HG03108 (cell line): ENCODE data around the gene MPL.

Experiments
- ATAC-seq: cut with Tn5 transposase; IDR thresholded peaks from one replicate; pipeline ENCODE4 v1.9.1; 2021; ENCODE audit warnings: moderate library complexity; ENCODE audit not compliant: unreplicated experiment

MPL gene

DNA sequence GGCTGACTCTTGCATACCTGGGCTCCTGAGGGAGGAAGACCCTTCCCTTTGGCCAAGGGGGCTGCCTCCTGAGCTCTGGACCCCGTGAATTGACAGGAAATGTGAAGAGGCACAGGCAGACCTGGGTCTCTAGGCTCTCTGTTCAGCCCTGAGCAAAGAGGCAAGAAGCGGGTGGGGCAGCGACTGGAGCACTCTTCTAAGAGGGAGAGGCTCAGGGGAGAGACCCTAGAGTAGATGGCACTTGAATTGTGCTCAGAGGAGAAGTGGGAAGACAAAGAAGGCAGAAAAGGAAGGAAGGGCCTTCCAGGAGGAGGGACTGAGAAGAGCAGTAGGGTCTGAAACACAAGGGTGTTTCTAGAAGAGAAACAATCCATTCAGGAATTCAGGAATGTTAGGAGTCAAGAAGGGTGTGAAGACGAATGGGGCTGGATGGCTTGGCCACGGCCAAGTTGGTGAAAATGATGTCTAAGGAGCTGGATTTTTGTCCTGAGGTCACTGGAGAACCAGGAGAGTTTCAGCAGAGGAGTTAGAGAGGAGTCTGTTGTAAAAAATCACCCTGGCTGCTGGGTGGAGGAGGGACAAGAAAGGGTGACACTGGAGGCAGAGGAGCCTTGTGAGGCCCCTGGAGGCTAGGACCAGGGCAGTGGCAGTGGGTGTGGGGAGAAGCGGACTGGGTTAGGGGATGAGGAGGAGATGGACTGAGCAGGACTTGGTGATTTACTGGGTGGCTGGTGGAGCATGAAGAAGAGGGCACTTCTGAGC is 31.5 kb upstream of the MPL start:
- no peak for ATAC-seq

GRCh38 chr1:43306688-43307457 is 30.7 kb upstream of the MPL start:
- ATAC-seq: no peak

DNA sequence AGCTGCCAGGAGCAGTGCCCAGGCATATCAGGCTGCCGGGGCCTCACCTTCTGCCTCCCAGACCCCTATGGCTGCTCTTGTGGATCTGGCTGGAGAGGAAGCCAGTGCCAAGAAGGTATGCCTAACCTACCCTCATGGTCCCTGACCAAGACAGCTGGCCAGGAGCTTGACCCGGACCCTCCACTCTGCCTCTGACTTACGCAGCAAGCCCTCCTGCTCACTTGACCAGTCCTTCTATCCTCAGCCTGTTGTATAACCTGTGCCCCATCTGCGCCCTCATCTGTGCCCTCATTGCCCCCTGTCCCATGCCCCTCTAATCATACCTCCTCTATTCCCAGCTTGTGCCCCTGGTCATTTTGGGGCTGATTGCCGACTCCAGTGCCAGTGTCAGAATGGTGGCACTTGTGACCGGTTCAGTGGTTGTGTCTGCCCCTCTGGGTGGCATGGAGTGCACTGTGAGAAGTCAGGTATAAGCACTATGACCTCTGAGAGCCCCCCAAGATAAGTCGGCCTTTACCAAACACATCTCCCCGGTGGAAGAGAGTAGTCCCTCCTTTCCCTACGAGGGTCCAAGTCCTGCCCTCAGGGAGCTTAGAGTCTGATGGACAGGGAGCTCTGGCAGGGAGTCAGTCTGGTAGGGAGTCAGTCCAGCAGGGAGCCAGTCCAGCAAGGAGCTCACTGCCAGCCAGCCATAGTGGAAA is 30.0 kb upstream of the MPL start:
- no peak for ATAC-seq

DNA sequence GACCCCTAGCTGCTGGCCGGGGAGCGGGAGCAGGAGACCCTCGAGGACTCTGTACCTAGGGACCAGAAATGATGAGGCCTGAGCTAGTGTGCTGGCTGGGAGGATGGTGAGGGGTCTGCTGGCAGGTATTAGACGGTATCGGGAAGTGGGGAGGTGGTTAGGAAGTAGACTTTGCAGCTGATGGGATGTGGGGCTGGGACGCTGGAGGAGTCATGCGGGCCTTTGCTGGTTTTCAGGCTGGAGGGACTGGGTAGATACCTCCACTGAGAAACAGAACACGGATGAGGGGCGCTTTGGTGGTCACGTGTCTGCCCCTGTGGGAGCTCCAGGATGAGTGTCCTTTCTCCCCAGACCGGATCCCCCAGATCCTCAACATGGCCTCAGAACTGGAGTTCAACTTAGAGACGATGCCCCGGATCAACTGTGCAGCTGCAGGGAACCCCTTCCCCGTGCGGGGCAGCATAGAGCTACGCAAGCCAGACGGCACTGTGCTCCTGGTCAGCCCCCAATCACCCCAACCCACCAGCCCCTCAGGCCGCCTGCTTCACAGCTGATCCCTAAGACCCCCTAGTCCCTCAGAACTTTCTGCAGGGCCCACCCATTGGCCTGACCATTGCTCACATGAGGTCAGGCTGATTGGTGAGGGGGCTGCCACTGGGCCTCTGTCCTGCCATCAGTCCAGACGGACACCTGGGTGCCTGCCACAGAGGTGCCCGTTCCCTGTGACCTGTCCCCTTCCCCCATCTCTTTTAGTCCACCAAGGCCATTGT is 28.8 kb upstream of the MPL start:
- ATAC-seq: no peak

GRCh38 chr1:43309405-43310025 is 28.1 kb upstream of the MPL start:
- ATAC-seq: no peak

DNA sequence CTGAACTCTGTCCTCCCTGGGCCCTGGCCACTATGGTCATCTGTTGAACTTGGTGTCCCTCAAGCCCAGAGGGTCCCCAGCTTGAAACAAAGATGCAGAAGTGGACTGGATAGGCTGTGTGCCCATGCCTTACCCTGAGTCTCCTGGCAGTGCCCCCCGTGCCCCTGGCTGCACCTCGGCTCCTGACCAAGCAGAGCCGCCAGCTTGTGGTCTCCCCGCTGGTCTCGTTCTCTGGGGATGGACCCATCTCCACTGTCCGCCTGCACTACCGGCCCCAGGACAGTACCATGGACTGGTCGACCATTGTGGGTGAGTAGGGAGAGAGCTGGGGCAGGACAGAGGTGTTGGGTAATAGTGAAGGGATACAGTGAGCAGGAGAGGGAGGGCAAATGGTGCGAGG is 26.1 kb upstream of the MPL start:
- no peak for ATAC-seq

DNA sequence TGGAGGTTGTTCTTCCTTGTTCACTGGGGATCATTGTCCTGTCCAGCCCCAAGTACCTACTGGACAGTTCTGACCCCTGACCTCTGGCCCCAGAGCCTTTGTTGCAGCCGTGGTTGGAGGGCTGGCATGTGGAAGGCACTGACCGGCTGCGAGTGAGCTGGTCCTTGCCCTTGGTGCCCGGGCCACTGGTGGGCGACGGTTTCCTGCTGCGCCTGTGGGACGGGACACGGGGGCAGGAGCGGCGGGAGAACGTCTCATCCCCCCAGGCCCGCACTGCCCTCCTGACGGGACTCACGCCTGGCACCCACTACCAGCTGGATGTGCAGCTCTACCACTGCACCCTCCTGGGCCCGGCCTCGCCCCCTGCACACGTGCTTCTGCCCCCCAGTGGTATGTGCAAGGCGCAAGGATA is 25.4 kb upstream of the MPL start:
- no peak for ATAC-seq

- ATAC-seq: no peak
These were observed 24.7 kb upstream of the MPL start for GRCh38 chr1:43312663-43313515.

GRCh38 chr1:43313771-43314170 is 23.8 kb upstream of the MPL start:
- ATAC-seq: no peak

DNA sequence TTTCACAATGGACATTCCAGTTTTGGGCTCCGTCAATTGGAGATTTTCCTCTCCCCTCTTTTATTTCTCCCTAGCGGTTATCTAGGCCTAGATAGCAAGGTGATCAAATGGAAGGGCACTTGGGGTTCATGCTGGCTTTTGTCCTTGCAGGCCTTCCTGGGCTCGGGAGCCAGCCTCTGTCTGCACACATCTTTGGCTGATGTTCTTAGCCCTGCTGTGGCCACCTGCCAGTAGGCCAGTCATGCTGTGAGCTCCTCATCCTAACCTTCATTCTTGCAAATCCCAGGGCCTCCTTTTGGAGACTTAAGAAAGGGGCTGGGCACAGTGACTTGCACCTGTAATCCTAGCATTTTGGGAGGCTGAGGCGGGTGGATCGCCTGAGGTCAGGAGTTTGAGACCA is 23.4 kb upstream of the MPL start:
- ATAC-seq: no peak

- no peak for ATAC-seq
These were observed 22.1 kb upstream of the MPL start for GRCh38 chr1:43315481-43315880.

DNA sequence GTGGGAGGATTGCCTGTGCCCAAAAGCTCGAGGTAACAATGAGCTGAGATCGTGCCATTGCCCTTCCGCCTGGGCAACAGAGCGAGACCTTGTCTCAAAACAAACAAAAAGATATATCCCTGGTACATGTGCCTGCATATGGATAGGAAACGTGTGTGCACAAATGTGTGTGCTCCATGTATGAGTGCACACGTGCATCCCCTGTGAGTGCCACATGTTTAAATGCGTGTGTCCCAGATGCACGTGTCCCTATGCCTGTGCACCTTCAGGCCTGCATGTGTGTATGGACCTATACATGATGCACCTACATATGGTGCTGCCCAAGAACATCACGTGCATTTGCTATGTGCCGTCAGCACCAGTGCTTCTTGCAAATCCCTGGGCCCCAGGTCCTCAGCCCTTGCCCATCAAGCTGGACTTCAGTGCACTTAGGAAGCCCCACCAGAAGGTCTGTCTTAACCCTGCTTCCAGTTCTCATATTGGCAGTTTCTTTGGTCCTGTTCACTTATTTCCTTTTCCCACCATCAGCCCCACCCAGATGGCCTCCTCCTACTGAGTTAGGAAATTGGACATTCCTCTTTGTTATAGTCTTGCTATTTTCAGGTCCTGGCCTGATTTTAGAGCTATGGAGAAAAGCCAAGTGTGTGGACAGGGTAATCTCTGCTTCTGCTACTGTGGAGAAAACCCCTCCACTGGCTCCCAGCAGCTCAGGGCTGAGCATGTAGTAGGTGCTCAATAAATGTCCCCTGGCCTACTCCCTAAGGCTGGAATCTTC is 21.5 kb upstream of the MPL start:
- no peak for ATAC-seq

DNA sequence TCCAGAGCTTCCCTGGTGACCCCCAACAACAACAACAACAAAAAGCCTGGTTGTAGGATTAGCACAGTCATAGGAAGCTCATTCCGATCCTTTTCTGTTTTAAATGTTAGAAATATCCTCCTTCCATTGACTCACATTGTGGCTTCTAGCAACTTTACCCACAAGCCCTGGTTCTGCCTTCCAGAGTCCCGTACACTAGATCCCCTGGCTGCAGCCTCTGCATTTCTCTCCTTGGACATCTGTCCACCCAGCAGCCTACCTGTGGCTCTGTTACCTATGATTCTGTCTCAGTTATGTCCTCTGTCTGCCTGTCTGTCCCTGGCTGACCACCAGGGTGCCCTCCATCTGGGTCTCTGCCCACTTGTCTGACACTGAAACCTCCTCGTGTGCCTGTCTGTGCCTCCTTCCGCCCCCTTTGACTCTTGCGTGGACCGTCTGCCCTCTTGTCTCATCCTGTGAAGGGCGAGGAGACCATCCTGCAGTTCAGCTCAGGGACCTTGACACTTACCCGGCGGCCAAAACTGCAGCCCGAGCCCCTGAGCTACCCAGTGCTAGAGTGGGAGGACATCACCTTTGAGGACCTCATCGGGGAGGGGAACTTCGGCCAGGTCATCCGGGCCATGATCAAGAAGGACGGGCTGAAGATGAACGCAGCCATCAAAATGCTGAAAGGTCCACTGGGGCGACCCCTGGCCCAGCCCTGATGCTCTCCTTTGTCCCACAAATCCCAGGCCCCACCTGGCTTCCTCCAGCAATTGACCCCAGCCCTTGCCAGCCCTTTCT is 20.7 kb upstream of the MPL start:
- no peak for ATAC-seq

DNA sequence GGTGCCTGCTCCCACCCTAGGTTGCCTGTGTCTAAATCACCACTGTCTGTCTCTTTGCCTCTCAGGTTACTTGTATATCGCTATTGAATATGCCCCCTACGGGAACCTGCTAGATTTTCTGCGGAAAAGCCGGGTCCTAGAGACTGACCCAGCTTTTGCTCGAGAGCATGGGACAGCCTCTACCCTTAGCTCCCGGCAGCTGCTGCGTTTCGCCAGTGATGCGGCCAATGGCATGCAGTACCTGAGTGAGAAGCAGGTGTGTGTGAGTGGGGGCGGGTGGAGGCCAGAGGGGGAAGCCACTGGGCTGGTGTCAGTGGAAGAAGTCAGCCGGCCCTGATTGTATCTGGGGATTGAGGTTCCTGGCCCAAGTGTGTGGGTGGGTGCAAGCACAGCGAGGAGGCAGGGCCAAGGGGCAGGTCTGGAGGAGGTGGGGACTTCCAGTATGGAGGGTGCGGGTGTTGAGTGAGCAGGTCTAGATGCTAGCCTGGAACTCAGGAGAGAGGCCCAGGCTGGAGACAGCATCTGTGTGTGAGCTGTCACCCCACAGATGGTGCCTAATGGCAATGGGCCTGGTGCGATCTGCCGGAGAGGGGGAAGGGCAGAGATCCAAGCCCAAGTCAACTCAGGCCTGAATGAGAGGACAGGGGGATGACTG is 19.7 kb upstream of the MPL start:
- ATAC-seq: no peak

DNA sequence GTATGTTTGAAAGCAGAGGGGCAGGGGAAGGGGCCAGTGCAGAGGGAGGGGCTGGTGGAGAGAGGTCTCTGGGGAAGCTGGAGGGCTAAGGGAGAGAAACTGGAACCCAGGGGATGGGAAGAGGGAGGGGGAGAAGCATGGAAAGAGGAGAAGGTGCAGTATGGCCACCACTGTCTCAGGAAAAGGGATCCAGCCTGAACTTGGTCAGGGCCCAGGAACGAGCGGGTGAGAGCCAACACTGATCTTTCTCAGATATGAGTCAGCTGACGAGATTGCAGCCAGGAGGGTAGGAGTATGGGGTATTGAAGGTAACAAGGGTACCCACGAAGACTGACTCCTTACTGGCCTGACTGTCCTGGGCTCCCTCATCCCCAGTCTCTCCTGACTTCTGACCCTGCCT is 18.8 kb upstream of the MPL start:
- no peak for ATAC-seq

- ATAC-seq: no peak
These were observed 18.3 kb upstream of the MPL start for GRCh38 chr1:43319288-43319687.

DNA sequence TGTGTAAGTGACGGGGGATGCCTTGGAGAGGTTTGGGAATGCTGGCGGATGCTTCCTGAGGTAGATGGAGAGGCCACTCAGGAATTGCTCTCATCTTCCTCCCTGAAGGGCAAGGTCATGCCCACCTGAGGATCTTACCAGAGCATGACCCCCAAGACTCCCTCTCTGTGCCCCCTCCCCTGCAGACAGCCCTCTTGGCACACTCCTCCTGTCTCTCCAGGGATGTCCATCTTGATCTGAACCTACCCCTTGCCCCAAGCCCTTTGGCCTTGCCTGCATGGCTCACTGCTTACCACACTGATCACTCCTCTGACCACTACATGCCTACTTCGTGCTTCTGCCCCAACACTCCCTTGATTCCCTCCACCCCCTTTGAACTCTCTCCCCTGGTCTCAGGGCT is 17.9 kb upstream of the MPL start:
- ATAC-seq: no peak
